Measurements from ENCODE around the gene IKBIP.

GRCh38 chr12:98578392-98578791 lies 66.2 kb downstream of the IKBIP start:
- TF ChIP-seq ZNF8 (CRISPR knock-in tag; IDR thresholded peaks at IDR 0.05) (no peak), ZC3H10 (CRISPR knock-in tag; IDR thresholded peaks at IDR 0.05) (no peak), ZFP3 (CRISPR knock-in tag; IDR thresholded peaks at IDR 0.05) (no peak), ISL1 (CRISPR knock-in tag; IDR thresholded peaks at IDR 0.05) (no peak), BACH2 (CRISPR knock-in tag; IDR thresholded peaks at IDR 0.05; ENCODE audit: borderline replicate concordance) (no peak), ZNF565 (CRISPR knock-in tag; conservative IDR thresholded peaks at IDR 0.05; ENCODE audit: low read depth) (no peak)

Data from SK-N-SH treated with all-trans-retinoic acid at 6 μM for 48 hours (cell line).